ENCODE results near the gene ELOVL1. TPM values are rescaled to one million over a fixed set of nuclear protein-coding genes. Genes with fewer than 3 reads are reported as not detected.
A peak's percentile ranks its signal among the peaks of the same experiment; 100 is the strongest.

ELOVL1 gene
- total RNA-seq, 4 donors from 2014 or later = 19.6 to 26.7 (median 21.4) TPM

- in situ Hi-C loops (cut with MboI; ENCODE audit: low sequenced_read_pairs in 4 of 4) (no loop called here), intact Hi-C loops (cut with DNase I; ENCODE audit: low total_unique reads) (no loop called here)
- no peak overlapping the region for H3K27ac ChIP-seq
- H3K9me3 ChIP-seq = no peaks in the 10 kb centered on the region
- no peak for DNase-seq
- no peak for TF ChIP-seq POLR2A (IDR thresholded peaks at IDR 0.05)
- TF ChIP-seq CTCF (IDR thresholded peaks at IDR 0.05 in 4 of 5, conservative IDR thresholded peaks at IDR 0.05 in 1 of 5) = no peak
- ATAC-seq = no peak
- H3K36me3 ChIP-seq = peaks cover 0 to 52% of the 10 kb centered on the region in 2 donors
- no peak overlapping the region for H3K4me3 ChIP-seq
- peaks cover 10 to 12% of the 10 kb centered on the region in 2 donors for H3K4me1 ChIP-seq
- no peaks in the 10 kb centered on the region for H3K27me3 ChIP-seq
Measured at GRCh38 chr1:43360616-43361015, 7.2 kb downstream of the ELOVL1 start.

- Histone ChIP-seq H3K4me3 (peak overlapping the region in 1 of 4 donors; percentile 81), H3K36me3 (peaks cover 0 to 43% of the 10 kb centered on the region in 2 donors), H3K27me3 (no peaks in the 10 kb centered on the region), H3K4me1 (peaks cover 10 to 12% of the 10 kb centered on the region in 2 donors), H3K9me3 (no peaks in the 10 kb centered on the region), H3K27ac (no peak overlapping the region)
- TF ChIP-seq POLR2A (IDR thresholded peaks at IDR 0.05) = no peak
- ATAC-seq (no peak), DNase-seq (no peak)
- in situ Hi-C loops (cut with MboI; ENCODE audit: low sequenced_read_pairs in 4 of 4) = no loop called here
- intact Hi-C loops (cut with DNase I; ENCODE audit: low total_unique reads) = loop anchor here (2.0 to 5.0 kb wide), 2 partner anchors 29 to 62 kb away; partner anchors contain the start of genes MED8 and SZT2
Measured at GRCh38 chr1:43359696-43360095, 8.1 kb downstream of the ELOVL1 start.

- DNase-seq = peak; percentile 96 to 99
Measured at GRCh38 chr1:43358746-43359693, 8.8 kb downstream of the ELOVL1 start, which contains the start of gene CDC20. Gene CDC20, plus strand, starts transcription at chr1:43358981. Its CDS starts 235 bp downstream, at chr1:43359216.

GRCh38 chr1:43358121-43358745 is 9.6 kb downstream of the ELOVL1 start:
- in situ Hi-C loops (cut with MboI; ENCODE audit: low sequenced_read_pairs in 4 of 4) = no loop called here

More at GRCh38 chr1:43358746-43359693, 8.8 kb downstream of the ELOVL1 start, which contains the start of gene CDC20:
- Histone ChIP-seq H3K9me3 (no peaks in the 10 kb centered on the region), H3K36me3 (peaks cover 0 to 36% of the 10 kb centered on the region in 2 donors), H3K27me3 (no peaks in the 10 kb centered on the region), H3K4me1 (peaks cover 10 to 12% of the 10 kb centered on the region in 2 donors), H3K4me3 (peak within 1 kb of the TSS; percentile 60 to 81 (median 70)), H3K27ac (peak within 1 kb of the TSS; percentile 83 to 90 (median 88))
- ATAC-seq = peak; percentile 98 to 100
- TF ChIP-seq CTCF (IDR thresholded peaks at IDR 0.05 in 4 of 5, conservative IDR thresholded peaks at IDR 0.05 in 1 of 5) (no peak), POLR2A (IDR thresholded peaks at IDR 0.05) (no peak)
- in situ Hi-C loops (cut with MboI; ENCODE audit: low sequenced_read_pairs in 4 of 4) (no loop called here), intact Hi-C loops (cut with DNase I; ENCODE audit: low total_unique reads) (loop anchor here (2.0 to 5.0 kb wide), 2 partner anchors 30 to 62 kb away; partner anchors contain the start of genes MED8 and SZT2)

More at GRCh38 chr1:43358121-43358745, 9.6 kb downstream of the ELOVL1 start:
- ATAC-seq (peak; percentile 49 to 65), DNase-seq (no peak)
- TF ChIP-seq CTCF (IDR thresholded peaks at IDR 0.05 in 4 of 5, conservative IDR thresholded peaks at IDR 0.05 in 1 of 5) (peak in 2 of 5 experiments; percentile 19 to 39), POLR2A (IDR thresholded peaks at IDR 0.05) (peak; percentile 21 to 33)
- Histone ChIP-seq H3K4me1 (peaks cover 10 to 12% of the 10 kb centered on the region in 2 donors), H3K27me3 (no peaks in the 10 kb centered on the region), H3K9me3 (no peaks in the 10 kb centered on the region), H3K4me3 (peak overlapping the region; percentile 60 to 81 (median 70)), H3K27ac (peak overlapping the region; percentile 83 to 90 (median 88)), H3K36me3 (peaks cover 0 to 28% of the 10 kb centered on the region in 2 donors)
- intact Hi-C loops (cut with DNase I; ENCODE audit: low total_unique reads) = loop anchor here (2.0 to 5.0 kb wide), 2 partner anchors 31 to 61 kb away; partner anchors contain the start of genes MED8 and SZT2

Measured in gastrocnemius medialis (tissue), 4 donors.